IPS-NIHi11 (cell line): Measurements from ENCODE around the gene INSL4.

Source experiments
- DNase-seq: peaks from one replicate; pipeline ENCODE4 v3.0.0; 2012; ENCODE audit warnings: mixed read lengths, low spot score

Gene INSL4

DNA sequence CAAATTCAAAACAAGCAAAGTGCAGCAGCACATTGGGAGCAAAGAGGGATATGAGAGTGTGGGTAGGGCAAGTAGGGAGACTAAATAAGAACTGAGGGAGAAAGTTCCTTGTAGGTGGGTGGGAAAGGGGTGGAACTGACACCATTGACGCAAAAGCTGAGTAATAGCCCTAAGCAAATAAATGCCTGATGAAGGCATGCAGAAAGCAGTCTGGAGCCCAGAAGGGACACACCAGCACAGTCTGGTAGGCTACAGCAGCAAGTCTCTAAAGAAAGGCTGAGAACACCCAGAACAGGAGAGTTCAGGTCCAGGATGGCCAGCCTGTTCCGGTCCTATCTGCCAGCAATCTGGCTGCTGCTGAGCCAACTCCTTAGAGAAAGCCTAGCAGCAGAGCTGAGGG, at the start of gene INSL4:
Gene INSL4 (plus strand): TSS at position 208 of the 400 bp plus-strand sequence. CDS start 105 bp downstream, at position 313.
- DNase-seq = no peak

DNA sequence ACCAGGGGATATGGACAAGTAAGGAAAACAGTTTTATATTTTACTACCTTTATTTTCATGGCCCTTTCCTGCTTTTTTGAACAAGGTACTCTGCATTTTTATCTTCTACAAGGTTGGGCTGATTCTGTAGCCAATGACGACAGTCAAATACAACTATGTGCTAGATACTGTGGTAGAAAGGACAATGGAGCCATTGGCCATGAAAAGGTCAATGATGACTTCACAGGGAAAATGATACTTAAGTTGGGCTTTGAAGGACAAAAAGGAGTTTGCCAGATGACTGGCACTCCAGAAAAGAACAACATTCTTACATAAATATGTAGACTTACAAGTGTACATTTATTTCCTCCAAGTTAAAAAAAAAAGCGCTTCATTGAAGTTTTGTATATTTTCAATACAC, 46.4 kb upstream of the INSL4 start:
- DNase-seq = no peak

- DNase-seq = no peak
Observed at GRCh38 chr9:5185220-5185840, 45.9 kb upstream of the INSL4 start, which contains the start of gene INSL6. TSS of gene INSL6 (minus strand) at chr9:5185639. CDS start at chr9:5185602, 37 bp downstream.

DNA sequence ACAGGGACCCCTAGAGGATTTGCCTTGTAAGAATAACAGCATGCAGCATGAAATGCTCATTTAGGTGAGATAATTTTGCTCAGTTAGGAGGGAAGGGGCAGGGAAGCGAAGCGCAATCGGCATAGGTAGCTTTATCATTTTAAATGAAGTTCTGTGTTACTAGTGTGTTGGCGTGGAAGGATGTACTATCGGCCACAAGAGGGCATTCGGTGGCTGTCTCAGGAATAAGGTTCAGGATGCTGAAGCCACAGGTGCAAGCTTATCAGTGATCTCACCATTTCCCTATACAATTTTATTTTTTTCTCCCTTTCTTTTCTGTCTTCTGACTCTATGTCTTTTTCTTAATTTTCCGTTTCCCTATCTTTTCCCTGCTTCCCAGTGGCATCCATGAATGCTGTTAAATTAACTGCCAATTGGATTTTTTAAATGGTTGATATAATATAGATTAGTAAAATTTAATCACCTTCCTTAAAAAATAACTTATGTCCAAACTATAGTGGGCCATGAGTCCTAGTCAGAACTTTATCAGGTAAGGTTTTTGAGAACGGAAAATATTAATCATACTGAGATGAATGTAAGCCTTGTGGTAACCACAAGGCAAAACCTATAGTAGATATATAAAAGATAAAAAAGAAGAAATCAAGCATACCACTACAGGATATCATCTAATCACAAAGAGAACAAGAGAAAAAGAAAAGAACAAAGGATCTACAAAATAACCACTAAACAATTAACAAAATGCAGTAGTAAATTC, 44.6 kb upstream of the INSL4 start:
- peak; percentile 71 for DNase-seq

GRCh38 chr9:5188060-5188984, 42.9 kb upstream of the INSL4 start:
- no peak for DNase-seq

GRCh38 chr9:5191985-5192384, 39.2 kb upstream of the INSL4 start:
- no peak for DNase-seq

DNA sequence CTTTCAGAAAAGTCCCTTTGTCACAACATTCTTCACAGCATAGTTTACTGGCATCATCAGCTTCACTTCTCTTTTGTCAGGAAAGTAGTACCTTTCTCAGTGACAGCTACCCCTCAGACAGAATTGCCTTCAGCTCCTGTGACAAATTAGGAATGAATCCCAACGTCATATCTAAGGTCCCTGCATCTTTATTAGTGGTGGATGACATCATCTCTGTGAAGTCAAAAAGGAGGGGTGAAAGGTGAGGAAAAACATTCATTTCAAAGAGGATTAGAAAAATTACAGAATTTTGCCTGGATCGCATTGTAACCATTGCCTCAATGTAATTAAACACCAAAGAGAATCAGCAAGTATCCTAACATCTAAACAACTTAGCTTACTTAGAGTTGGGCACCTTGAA, 37.9 kb upstream of the INSL4 start:
- no peak for DNase-seq

DNA sequence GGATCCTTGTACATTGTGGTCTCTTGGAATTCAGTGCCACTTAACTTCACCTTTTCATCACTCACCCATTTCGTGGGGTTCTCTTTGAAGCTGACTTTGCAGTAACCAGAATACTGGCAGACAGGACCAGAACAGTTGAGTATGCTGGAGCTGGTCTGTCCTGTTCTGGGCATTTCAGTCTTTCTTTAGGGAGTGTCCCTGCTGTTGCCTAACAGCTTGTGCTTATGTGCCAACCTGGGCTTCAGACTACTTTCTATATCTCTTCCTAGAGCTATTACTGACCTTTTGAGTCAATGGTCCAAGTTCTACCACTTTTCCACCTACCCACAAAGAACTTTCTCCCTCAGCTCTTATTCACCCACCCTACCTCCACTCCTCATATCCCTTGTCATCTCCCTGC, 35.8 kb upstream of the INSL4 start:
- DNase-seq = no peak

DNA sequence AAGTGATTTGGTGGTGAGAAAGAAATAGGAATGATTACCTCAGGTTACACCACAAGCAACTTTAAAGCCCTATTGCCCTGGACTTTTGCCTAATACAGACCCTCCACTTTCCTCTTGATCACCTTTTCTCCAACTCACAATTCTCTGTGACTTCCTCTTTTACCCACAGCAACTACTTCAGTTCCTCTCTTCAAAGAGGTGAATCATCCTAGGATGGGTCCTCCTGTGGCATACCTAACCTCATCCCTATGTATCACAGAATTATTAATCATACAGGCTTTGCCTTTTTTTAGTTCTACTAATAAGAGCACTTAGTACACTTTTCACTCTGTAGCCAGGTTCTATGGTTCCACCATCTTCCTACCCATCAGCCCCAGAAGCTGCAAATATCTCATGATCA, 26.1 kb upstream of the INSL4 start:
- DNase-seq = no peak

GRCh38 chr9:5230554-5230953, 665 bp upstream of the INSL4 start:
- DNase-seq = no peak

- DNase-seq = peak; percentile 16
Observed at GRCh38 chr9:5263351-5264218, 32.4 kb downstream of the INSL4 start.

DNA sequence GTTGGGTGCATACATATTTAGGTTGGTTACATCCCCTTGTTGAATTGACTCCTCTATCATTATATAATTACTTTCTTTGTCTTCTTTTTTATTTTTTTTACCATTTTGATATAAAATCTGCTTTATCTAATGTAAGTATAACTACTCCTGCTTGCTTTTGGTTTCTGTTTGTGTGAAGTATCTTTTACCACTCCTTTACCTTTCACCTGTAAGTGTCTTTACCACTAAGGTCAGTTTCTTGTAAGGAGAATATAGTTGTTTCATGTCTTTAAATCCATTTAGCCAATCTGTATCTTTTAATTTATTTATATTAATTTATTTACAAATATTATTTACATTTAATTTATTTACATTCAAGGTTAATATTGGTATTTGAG, 33.0 kb downstream of the INSL4 start:
- DNase-seq = no peak

DNA sequence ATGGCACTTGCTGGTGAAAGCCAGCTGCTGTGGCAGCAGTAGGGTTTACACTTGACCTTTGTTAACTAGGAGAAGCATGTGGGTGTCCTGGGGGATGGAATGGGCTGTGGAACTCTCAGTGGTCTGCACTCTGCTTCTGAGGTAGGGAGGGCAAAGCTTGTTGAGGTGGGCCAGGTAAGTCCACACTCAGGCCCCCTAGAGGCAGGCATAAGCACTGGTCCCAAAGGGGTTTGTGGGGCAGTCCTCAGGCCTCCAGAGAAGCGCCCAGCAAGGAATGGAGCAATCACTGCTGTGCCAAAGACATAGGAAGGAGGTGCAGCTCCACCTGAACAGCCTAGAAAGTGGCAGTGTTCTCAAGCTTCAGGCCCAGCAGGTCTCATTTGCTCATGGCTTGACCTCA, 34.7 kb downstream of the INSL4 start:
- peak; percentile 35 for DNase-seq

GRCh38 chr9:5269249-5269715, 38.1 kb downstream of the INSL4 start:
- peak; percentile 53 for DNase-seq

DNA sequence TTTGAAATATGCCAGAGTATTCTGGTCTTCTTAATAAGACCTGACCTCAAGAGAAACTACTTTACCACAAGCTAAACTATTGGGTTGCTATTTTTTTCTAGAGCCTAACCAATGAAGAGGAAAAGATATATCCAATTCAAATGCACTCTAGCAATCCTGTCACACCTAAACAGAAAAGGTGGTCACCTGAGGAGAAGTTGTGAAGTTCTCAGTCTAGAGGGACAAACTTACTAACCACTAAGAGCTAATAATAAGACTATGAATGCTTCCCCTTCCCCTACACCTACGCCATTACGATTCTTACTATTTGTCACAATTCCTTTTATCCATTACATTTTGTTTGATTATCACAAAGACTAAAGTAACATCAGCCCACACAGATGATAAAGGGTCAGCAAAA, 43.6 kb downstream of the INSL4 start:
- no peak for DNase-seq

- DNase-seq = no peak
Observed at GRCh38 chr9:5278486-5278885, 47.3 kb downstream of the INSL4 start.
